Common myeloid progenitor, CD34-positive (primary cell): ENCODE data around the gene ZBTB40.

Experiments
- CTCF ChIA-PET: fragments of 350-600 bp; sonication (Branson Sonifier 250); formaldehyde crosslinking; loops from one replicate; lab custom pipeline; 2021; ENCODE audit warnings: antibody characterized with exemption; lab: Charles Lee
- POLR2A ChIA-PET: fragments of 350-600 bp; sonication (Branson Sonifier 250); formaldehyde crosslinking; loops from one replicate; lab custom pipeline; 2021; ENCODE audit warnings: antibody characterized with exemption; lab: Charles Lee
- DNase-seq, 3 donors: peaks; one replicate each; pipeline versions ENCODE4 v3.0.0 to v3.0.0-alpha.2; 2013
- H3K27ac ChIP-seq, 2 experiments: 1 replicate in 1 of 2; 2 replicates in 1 of 2; pipeline ENCODE4 v1.7.0; 2013; ENCODE audit warnings: inconsistent platforms in 2 of 2, low read length in 2 of 2, mild to moderate bottlenecking in 2 of 2, low read depth in 1 of 2, moderate library complexity in 1 of 2; ENCODE audit not compliant: severe bottlenecking in 2 of 2, insufficient read depth in 1 of 2, poor library complexity in 1 of 2
- H3K27me3 ChIP-seq, 5 experiments: replicated peaks in 2 of 5; 1 replicate in 3 of 5; 2 replicates in 2 of 5; pipeline versions ENCODE4 v1.6.1 to v1.7.0; 2013; ENCODE audit warnings: low read length in 4 of 5, mild to moderate bottlenecking in 2 of 5, moderate library complexity in 2 of 5, inconsistent platforms in 1 of 5; ENCODE audit not compliant: insufficient read depth in 5 of 5, control insufficient read depth in 4 of 5
- H3K36me3 ChIP-seq, 4 experiments: 1 replicate in 2 of 4; 2 replicates in 2 of 4; pipeline versions ENCODE4 v1.6.1 to v1.7.0; 2013; ENCODE audit warnings: low read length in 3 of 4, control low read depth in 1 of 4, mild to moderate bottlenecking in 1 of 4; ENCODE audit not compliant: control insufficient read depth in 4 of 4, insufficient read depth in 4 of 4
- H3K4me1 ChIP-seq, 4 experiments: 1 replicate in 3 of 4; 2 replicates in 1 of 4; pipeline versions ENCODE4 v1.6.1 to v1.7.1; 2013; ENCODE audit warnings: low read length in 3 of 4, mild to moderate bottlenecking in 3 of 4, control low read depth in 1 of 4, inconsistent platforms in 1 of 4, moderate library complexity in 1 of 4; ENCODE audit not compliant: control insufficient read depth in 4 of 4, insufficient read depth in 4 of 4; ENCODE audit errors: control extremely low read depth in 1 of 4
- H3K4me3 ChIP-seq, 7 experiments: 1 replicate in 4 of 7; 2 replicates in 3 of 7; pipeline versions ENCODE4 v1.5.1 to v1.7.0; 2013; ENCODE audit warnings: mild to moderate bottlenecking in 7 of 7, low read length in 6 of 7, moderate library complexity in 6 of 7, inconsistent platforms in 2 of 7, low read depth in 2 of 7, control low read depth in 1 of 7; ENCODE audit not compliant: insufficient read depth in 4 of 7, control insufficient read depth in 1 of 7; ENCODE audit errors: extremely low read depth in 1 of 7
- H3K9me3 ChIP-seq, 5 experiments: 1 replicate in 4 of 5; 2 replicates in 1 of 5; pipeline versions ENCODE4 v1.6.1 to v1.7.1; 2013; ENCODE audit warnings: low read length in 4 of 5, mild to moderate bottlenecking in 2 of 5, inconsistent platforms in 1 of 5, low read depth in 1 of 5, moderate library complexity in 1 of 5; ENCODE audit not compliant: control insufficient read depth in 4 of 5, insufficient read depth in 2 of 5; ENCODE audit errors: control extremely low read depth in 1 of 5
- WGBS: methylation state at CpG from one replicate; pipeline ENCODE4 v1.1.5; 2013; ENCODE audit not compliant: insufficient coverage; 5-methylcytosine and 5-hydroxymethylcytosine counted together

Gene ZBTB40

GRCh38 chr1:22476566-22476965 is 24.9 kb downstream of the ZBTB40 start:
- CTCF ChIA-PET: no interaction called here

GRCh38 chr1:22483121-22483520 is 31.5 kb downstream of the ZBTB40 start:
- no CpG with 5 or more reads among the region's 2 CpGs for WGBS

More at GRCh38 chr1:22476566-22476965, 24.9 kb downstream of the ZBTB40 start:
- Histone ChIP-seq H3K27me3 (no peaks in the 10 kb centered on the region), H3K4me3 (no peak overlapping the region), H3K9me3 (peaks cover 0 to 11% (median 0%) of the 10 kb centered on the region in 5 experiments), H3K4me1 (no peaks in the 10 kb centered on the region), H3K27ac (no peak overlapping the region), H3K36me3 (peaks cover 0 to 7% (median 1%) of the 10 kb centered on the region in 4 experiments)
- POLR2A ChIA-PET: interaction anchor here (0.6 kb wide), 1 partner anchor 325 kb away, joined by 3 read pairs; no protein-coding TSS in a partner anchor
- WGBS: 100% methylated on average over 3 of the region's 5 CpGs
- DNase-seq: no peak

GRCh38 chr1:22484706-22485345 is 33.2 kb downstream of the ZBTB40 start:
- no peak overlapping the region for H3K27ac ChIP-seq
- no peak for DNase-seq
- H3K4me3 ChIP-seq: no peak overlapping the region
- no peaks in the 10 kb centered on the region for H3K27me3 ChIP-seq
- CTCF ChIA-PET: no interaction called here
- H3K9me3 ChIP-seq: peaks cover 0 to 13% (median 2%) of the 10 kb centered on the region in 5 experiments
- POLR2A ChIA-PET: no interaction called here
- WGBS: 100% methylated on average over 1 of the region's 2 CpGs
- no peaks in the 10 kb centered on the region for H3K4me1 ChIP-seq
- peaks cover 0 to 2% (median 1%) of the 10 kb centered on the region in 4 experiments for H3K36me3 ChIP-seq

More at GRCh38 chr1:22483121-22483520, 31.5 kb downstream of the ZBTB40 start:
- Histone ChIP-seq H3K4me1 (no peaks in the 10 kb centered on the region), H3K27ac (no peak overlapping the region), H3K36me3 (no peaks in the 10 kb centered on the region), H3K27me3 (no peaks in the 10 kb centered on the region), H3K9me3 (peaks cover 0 to 23% (median 2%) of the 10 kb centered on the region in 5 experiments), H3K4me3 (no peak overlapping the region)
- no peak for DNase-seq
- ChIA-PET POLR2A (no interaction called here), CTCF (no interaction called here)

GRCh38 chr1:22485431-22485830 is 33.8 kb downstream of the ZBTB40 start:
- Histone ChIP-seq H3K4me1 (no peaks in the 10 kb centered on the region), H3K27ac (no peak overlapping the region), H3K36me3 (peaks cover 2 to 8% (median 7%) of the 10 kb centered on the region in 4 experiments), H3K4me3 (no peak overlapping the region), H3K27me3 (no peaks in the 10 kb centered on the region), H3K9me3 (peaks cover 0 to 12% (median 2%) of the 10 kb centered on the region in 5 experiments)
- ChIA-PET CTCF (interaction anchor here (1.1 kb wide), 1 partner anchor 19 kb away, joined by 3 read pairs; no protein-coding TSS in a partner anchor), POLR2A (no interaction called here)
- no CpG with 5 or more reads among the region's 3 CpGs for WGBS
- no peak for DNase-seq

GRCh38 chr1:22487781-22488180 is 36.1 kb downstream of the ZBTB40 start:
- Histone ChIP-seq H3K9me3 (peaks cover 0 to 12% (median 2%) of the 10 kb centered on the region in 5 experiments), H3K27ac (no peak overlapping the region), H3K4me3 (no peak overlapping the region), H3K4me1 (no peaks in the 10 kb centered on the region), H3K27me3 (no peaks in the 10 kb centered on the region), H3K36me3 (peaks cover 6 to 18% (median 16%) of the 10 kb centered on the region in 4 experiments)
- POLR2A ChIA-PET: interaction anchor here (0.6 kb wide), 1 partner anchor 391 kb away, joined by 3 read pairs; no protein-coding TSS in a partner anchor
- no peak for DNase-seq
- WGBS: 94% methylated on average over 5 of the region's 5 CpGs
- CTCF ChIA-PET: interaction anchor here (1.1 kb wide), 1 partner anchor 33 kb away, joined by 3 read pairs; no protein-coding TSS in a partner anchor

GRCh38 chr1:22488319-22488718 is 36.7 kb downstream of the ZBTB40 start:
- no peak overlapping the region for H3K4me3 ChIP-seq
- H3K27ac ChIP-seq: no peak overlapping the region
- no peaks in the 10 kb centered on the region for H3K4me1 ChIP-seq
- no peaks in the 10 kb centered on the region for H3K27me3 ChIP-seq
- H3K36me3 ChIP-seq: peaks cover 11 to 23% (median 21%) of the 10 kb centered on the region in 4 experiments
- ChIA-PET POLR2A (interaction anchor here (0.6 kb wide), 1 partner anchor 391 kb away, joined by 3 read pairs; no protein-coding TSS in a partner anchor), CTCF (no interaction called here)
- WGBS: 98% methylated on average over 5 of the region's 5 CpGs
- no peak for DNase-seq
- peaks cover 0 to 11% (median 2%) of the 10 kb centered on the region in 5 experiments for H3K9me3 ChIP-seq

- no peaks in the 10 kb centered on the region for H3K27me3 ChIP-seq
- ChIA-PET CTCF (no interaction called here), POLR2A (no interaction called here)
- WGBS: 100% methylated on average over 3 of the region's 6 CpGs
- H3K4me1 ChIP-seq: no peaks in the 10 kb centered on the region
- no peak overlapping the region for H3K27ac ChIP-seq
- H3K36me3 ChIP-seq: peaks cover 14 to 32% (median 24%) of the 10 kb centered on the region in 4 experiments
- H3K9me3 ChIP-seq: peaks cover 0 to 10% (median 2%) of the 10 kb centered on the region in 5 experiments
- no peak overlapping the region for H3K4me3 ChIP-seq
- no peak for DNase-seq
Measured at GRCh38 chr1:22489278-22489677, 37.6 kb downstream of the ZBTB40 start.
